Glomerular endothelial cell (primary cell): ENCODE data around the gene LGI2. TPM values are rescaled to one million over a fixed set of nuclear protein-coding genes. Genes with fewer than 3 reads are reported as not detected.
"Not testable (repeated sequence)": the region's sequence is repeated elsewhere in the genome, so short reads cannot be mapped to it uniquely, and the experiment has no call there.

Experiments
- DNase-seq: peaks from one replicate; pipeline ENCODE4 v3.0.0-alpha.2; 2011; ENCODE audit warnings: low read depth, low spot score; ENCODE audit errors: extremely low read depth
- total RNA-seq: library from RNA; depleted of rRNA; stranded (reverse); fragments of >200 nt; gene quantifications from 2 replicates; pipeline ENCODE4 v1.2.3, GENCODE V29; 2015

Gene LGI2, protein sequence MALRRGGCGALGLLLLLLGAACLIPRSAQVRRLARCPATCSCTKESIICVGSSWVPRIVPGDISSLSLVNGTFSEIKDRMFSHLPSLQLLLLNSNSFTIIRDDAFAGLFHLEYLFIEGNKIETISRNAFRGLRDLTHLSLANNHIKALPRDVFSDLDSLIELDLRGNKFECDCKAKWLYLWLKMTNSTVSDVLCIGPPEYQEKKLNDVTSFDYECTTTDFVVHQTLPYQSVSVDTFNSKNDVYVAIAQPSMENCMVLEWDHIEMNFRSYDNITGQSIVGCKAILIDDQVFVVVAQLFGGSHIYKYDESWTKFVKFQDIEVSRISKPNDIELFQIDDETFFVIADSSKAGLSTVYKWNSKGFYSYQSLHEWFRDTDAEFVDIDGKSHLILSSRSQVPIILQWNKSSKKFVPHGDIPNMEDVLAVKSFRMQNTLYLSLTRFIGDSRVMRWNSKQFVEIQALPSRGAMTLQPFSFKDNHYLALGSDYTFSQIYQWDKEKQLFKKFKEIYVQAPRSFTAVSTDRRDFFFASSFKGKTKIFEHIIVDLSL
- total RNA-seq, result 0.05 TPM in 1 of 2 replicates, not detected in the other

DNA sequence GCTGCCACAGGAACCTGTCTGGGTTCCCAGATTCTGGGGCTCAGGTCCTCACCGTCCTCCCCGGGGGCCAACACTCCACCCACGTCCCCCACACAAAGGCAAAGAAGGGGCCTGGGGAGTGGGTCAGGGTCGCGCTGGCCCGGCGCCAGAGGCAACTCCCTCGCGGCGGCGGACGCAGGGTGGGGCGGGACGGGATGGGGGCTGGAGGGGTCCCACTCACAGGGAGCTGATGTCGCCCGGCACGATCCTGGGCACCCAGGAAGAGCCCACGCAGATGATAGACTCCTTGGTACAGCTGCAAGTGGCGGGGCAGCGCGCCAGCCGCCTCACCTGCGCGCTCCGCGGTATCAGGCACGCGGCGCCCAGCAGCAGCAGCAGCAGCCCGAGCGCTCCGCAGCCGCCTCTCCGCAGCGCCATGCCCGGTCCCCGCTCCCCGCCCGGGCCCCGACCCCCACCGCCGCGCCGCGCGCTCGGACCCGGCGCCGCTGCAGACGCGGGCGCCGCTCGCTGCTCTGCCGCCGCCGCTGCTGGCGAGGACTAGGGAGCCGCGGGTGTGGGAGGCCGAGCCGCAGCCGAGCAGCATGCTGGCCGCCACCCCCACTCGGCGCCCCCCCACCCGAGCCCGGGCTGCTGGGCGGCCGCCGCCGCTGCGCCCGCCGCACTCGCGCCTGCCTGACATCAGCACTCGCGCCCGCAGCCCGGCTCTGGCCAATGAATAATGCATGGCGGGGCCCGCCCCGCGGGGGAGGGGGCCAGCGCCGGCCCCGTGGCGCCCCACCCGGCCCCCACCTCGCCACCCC lies at the start of gene LGI2:
Gene LGI2, minus strand, starts transcription at position 670 of the 800 bp plus-strand sequence. Its CDS starts 253 bp downstream, at position 417.
- no peak for DNase-seq

DNA sequence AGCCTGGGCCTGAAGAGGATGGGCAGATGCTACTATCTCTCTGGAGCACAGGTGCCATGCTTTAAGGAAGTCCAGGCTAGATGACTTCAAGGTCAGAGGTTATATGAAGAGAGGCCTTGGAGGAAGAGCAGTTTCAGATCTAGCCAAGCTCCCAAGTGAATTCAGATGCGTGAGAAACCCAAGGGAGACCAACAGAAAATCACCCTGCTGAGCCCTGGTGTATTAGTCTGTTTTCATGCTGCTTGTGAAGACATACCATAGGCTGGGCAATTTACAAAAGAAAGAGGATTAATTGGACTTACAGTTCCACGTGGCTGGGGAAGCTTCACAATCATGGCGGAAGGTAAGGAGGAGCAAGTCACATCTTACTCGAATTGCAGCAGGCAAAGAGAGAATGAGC lies 47.8 kb upstream of the LGI2 start:
- DNase-seq, result no peak

DNA sequence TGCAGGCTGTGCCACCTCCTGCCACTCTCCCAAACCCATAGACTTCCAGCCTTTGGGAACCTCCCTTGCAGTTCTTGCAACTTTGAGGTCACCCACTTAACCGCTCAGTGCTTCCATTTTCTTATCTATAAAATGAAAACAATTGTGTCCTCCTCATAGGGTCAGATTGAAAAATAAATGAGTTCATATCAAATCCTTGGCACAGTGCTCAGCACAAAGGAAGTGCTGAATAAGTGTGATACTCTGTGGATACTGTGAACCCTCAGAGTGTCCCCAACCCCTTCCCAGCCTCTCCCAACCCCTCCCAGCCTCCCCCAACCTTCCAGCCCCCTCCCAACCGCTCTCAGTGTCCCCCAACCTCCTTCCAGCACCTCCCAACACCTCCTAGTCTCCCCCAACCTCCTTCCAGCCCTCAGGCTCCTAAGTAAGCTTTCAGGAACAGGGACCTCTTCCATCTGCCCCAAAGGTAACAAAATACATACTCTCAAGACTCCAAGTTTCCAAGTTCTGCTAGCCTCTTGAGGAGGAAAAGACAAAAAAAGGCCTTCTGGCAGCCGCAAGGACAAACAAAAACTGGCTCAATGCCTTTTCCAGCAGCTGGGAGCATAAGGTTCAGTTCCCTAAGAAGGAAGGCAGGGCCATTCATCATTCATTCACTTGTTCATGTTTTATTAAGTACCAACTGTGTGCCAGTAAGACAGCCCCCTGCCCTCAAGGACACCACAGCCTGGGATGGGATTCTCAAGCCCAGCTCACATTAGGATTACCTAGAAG lies 46.1 kb upstream of the LGI2 start:
- no peak for DNase-seq

DNA sequence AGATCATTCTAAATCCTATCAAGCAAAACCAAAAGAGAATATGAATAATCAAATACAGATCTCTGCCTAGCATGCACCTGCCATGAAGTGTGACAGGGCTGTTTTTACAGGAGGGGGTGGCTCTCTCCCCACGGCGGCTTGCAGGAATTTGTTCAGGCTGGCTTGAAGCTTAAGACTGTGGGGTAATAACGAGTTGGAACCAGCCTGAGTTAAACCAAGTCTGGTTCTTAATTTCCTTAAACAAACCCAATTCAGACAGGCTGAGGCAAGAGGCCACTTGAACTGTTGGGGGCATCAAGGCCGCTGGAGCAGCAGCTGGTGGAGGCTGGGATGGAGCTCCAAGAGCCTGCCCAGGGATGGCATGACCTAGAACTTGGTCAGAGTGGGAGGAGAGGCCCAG lies 45.1 kb upstream of the LGI2 start:
- no peak for DNase-seq

DNA sequence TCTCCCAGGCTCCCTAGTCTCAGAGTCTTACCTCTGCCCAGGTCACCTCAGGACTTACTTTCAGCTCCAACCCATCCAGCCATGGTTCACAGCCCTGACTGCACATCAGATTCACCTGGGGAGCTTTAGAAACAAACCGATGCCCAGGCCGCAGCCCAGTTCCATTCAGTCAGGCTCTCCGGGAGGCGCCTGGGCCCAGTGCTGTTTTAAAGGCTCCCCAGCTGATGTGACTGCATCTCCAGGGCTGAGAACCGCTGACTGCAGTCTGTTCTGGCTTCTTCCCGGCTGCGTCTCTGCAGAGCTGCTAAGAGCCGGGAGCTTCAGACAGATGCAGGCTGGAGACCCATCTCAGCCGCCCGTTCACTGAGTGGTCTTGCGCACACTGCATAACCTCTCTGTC lies 44.4 kb upstream of the LGI2 start:
- DNase-seq, result no peak

DNA sequence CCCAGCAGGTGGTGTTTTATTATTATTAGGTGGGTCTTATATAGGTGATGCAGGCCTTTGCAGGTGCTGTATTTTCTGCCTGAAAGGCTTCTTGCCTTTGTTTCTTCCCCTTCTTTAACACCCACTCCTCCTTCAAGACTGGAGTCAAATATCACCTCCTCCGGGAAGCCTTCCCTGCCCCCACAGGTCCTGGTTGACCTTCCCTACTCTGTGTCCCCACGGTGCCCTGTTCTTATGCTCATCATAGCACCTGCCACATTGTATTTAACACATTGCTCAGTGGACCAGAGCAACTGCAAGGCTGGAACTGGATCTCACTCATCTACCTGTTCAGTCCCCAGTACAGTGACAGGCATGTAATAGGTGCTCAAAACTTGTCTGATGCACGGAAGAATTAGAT lies 39.8 kb upstream of the LGI2 start:
- no peak for DNase-seq

DNA sequence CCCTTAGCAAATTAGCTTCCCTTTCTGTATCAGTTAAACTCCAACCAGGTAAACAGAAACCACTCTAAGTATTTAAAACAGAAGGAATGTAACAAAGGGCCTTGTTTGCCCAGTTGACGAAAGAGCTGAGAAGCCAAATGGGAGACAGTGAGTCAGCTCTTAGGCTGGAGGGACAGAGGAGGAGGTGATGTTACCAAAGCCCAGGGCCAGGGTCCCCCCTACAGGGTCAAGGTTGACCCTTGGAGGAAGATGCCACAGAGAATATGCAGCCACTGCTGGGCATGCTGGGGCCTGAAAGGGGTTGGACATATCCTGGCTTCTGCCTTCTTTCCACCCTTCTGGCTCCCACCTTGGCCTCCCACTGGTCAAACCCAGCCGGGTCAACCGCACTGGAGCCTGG lies 38.3 kb upstream of the LGI2 start:
- no peak for DNase-seq

DNA sequence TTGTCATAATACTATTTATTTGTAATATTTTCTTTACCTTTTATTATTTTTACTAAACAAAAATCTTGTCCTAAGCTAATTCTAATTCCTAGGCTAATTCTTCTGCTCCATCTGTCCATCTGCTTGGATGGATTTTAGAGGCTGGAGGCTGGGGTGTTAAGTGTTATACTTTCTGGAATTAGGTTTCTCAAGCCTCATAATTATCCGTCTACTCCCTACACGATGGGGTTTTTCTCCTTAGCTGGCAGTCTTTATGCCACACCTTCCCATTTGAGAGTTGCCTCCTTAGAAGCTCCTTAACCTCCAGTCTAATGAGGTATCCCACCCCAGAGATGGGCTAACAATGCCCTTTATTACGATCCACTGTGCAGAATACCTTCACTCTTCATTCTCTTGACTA lies 37.6 kb upstream of the LGI2 start:
- no peak for DNase-seq

DNA sequence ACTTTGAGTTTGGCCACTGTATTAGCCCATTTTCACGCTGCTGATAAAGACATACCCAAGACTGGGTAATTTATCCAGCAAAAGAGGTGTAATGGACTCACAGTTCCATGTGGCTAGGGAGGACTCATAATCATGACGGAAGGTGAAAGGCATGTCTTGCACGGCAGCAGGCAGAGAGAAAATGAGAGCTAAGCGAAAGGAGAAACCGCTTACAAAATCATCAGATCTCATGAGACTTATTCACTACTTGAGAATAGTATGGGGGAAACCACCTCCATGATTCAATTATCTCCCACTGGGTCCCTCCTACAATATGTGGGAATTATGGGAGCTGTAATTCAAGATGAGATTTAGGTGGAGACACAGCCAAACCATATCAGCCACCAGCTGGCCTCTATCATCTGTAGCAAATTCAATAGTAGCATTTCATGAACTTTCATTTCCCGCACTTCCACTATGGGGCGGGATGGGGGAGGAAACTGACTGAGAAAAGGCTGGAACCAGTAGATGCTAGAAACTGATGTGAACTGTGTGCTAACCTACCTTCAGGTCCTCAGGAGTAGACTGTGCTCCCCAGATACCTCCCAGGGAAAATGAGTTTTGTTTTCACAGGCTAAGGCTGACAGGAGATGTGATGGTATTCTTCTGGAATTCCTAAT lies 35.3 kb upstream of the LGI2 start:
- DNase-seq, result no peak

DNA sequence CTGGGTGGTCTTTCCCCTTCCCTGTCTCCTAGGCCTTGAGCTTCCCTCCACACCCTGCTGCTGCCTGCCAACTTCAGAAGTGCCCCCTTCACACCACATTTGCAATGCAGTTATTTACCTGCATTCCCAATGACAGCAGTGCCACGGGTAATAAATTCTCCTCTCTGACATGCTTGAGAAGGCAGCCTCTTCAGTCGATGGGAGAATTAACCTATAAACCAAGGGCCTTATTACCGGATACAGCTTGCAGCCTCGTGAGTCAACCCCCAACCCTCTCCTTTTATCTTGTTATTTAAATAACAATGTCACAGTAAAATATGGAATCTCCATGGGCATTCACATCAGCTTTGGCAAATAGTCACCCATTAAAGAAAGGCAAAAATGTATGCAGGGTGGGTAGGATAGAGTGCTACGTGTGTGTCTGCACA lies 34.7 kb upstream of the LGI2 start:
- no peak for DNase-seq

DNA sequence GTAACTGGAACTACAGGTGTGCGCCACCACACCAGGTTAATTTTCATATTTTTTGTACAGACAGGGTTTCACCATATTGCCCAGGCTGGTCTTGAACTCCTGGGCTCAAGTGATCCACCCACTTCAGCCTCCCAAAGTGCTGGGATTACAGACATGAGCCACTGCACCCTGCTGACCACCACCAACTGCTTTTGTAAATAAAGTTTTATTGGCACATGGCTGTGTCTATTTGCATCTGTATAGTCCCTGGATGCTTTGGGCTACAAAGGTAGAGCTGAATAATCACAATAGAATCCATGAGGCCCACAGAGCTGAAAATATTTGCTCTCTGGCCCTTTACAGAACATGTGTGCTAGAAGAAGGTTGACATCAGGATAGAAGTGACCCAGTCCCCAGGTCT lies 33.7 kb upstream of the LGI2 start:
- DNase-seq, result not testable (repeated sequence)

DNA sequence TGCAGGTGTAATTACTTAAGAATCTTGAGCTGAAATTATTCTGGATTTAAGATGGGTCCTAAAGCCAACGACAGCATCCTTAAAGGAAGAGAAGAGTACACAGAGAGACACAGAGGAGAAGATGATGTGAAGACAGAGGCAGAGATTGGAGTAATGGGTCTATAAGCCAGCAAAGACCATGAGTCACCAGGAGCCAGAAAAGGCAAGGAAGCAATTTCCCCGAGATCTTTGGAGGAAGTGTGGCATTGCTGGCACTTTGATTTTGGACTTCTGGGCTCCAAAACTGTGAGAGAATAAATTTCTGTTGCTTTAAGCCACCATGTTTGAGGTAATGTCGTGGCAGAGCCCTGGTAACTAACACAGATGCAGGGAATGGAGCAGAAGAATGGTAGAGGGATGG lies 32.4 kb upstream of the LGI2 start:
- no peak for DNase-seq

DNA sequence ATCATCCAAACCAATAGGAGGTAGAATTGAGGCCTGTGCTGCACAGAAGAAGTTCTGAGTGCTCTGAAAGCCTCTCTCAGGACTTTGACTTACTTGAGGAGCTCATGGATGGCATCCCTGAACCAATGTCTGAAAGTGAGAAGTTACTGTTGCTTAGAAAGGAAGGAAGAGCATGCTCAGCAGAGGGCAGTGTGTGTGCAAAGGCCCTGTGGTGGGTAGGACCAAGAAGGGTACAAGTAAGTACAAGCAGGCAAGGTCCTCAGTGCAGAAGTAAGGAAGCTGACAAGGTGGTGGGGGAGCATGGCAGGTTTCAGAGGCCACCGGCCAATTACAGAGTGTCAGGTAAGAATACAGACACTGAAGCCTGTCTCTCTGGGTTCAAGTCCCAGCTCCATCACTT lies 31.4 kb upstream of the LGI2 start:
- DNase-seq, result no peak

DNA sequence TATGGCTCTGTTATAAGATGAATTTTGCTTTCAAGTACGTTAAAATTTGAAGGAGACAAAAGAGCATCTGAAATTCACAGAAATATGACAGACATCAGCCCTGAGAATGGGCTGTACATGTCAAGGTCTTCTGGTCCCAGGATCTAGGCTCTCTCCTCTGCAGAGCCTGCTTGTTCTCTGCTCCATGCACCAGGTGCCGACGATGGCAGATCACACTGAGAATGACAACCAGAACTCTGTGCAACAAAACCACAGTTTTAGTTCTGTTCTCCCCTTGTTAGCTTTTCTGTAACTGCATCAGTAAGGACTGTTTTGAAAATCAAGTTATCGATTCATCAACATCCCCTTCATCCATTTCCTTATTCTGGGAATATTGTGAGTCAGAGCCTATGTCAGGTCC lies 30.9 kb upstream of the LGI2 start:
- DNase-seq, result no peak

DNA sequence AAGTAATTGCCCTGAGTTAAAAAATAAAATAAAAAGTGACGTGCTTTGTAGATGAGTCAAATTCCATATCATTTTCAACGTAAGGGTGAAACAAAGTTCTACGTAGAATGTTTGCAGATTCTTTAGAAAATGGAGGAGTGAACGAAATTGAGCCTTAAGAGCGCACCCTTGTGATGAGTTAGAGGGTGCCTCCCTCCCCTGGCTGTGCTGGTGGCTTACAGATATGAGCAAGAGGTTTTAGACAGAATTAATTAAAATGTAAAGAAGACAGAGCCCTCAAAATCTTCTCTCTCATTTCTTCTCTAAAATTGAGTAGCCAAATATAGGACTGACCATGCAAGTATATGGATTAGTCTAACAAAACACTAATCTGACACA lies 30.2 kb upstream of the LGI2 start:
- DNase-seq, result no peak

DNA sequence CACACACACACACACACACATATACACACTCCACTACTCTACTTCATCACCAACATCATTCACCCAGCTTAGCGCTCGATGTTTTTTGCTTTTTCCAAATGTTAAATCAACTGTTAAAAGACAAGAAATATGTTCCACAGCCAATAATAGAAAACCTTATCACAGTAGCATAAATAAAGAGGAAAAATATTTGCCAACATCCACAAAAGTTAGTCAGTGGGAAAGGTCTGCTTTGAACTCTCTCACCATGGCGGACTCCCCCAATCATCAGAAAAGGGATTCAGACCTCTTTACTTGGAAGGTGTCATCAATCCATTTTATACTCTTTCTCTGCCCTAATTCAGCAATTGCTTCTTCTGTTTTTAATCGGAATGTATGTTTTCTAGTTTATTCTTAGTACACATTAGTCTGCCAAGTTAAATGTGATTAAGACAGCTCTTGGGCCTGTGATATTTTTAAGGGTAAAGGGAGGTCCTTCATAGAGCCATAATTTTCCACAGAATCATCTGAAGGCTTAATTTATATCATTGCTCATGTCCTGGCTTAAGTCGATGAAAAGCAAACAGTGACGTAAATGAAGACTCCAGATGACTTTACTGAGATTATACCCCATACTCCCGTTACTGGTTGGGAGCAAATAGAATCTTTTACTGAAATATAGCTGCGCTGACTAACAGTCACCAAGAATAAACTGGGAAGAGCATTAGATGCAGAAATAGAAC lies 29.7 kb upstream of the LGI2 start:
- DNase-seq, result no peak

DNA sequence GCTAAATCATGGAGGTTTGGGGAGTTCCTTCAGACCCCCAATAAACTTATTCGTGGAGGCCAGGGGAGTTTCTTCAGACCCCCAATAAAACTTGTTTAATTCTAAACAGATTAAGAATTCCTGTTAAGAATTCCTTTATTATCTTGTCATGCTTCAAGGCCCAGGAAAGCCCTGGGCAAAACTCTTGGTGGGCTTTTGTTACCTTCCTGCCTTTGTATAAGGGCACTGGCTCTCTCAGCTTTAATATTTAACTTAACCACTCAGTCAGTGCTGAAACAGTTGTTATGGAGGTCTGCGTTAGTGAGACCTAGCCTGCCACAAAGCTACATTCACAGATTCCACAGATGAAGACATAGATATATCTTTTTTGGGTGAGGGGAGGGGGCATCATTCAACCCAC lies 29.0 kb upstream of the LGI2 start:
- DNase-seq, result no peak

DNA sequence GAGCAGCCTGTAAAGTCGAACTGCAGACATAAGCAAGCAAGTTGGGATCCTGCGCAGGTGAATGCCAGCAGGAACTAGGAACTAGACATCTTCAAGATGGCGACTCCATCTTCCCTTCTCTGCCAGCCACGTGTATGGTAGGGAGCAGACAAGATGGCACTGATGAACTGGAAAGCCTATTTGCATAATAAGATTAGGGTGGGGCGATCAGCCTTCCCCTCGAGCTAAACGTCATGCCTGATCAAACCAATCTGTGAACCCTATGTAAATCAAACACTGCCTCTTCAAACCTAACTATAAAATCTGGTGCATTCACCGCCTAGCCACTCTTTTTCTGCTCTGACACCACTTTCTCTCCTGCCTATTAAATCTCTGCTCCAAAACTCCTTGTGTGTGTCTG lies 28.1 kb upstream of the LGI2 start:
- no peak for DNase-seq

DNA sequence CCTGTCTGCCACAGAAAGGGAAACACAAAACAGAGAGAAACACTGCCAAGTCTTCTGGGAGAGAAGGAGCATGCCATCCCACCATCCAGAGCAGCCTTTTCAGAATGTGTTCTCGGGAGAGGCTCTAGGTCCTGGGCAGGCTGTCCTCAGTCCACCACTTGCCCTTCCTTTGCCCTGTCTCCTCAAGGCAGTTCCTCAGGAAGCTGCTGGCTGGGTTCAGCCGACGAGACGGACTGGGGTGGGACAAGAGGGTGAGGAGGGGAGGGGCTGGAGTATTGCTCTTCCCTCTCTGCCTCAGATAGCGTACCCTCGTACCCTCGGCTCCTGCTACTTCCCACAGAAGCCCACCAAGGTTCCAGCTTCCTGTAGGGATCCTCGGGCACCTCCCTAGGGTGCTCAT lies 26.6 kb upstream of the LGI2 start:
- DNase-seq, result no peak

DNA sequence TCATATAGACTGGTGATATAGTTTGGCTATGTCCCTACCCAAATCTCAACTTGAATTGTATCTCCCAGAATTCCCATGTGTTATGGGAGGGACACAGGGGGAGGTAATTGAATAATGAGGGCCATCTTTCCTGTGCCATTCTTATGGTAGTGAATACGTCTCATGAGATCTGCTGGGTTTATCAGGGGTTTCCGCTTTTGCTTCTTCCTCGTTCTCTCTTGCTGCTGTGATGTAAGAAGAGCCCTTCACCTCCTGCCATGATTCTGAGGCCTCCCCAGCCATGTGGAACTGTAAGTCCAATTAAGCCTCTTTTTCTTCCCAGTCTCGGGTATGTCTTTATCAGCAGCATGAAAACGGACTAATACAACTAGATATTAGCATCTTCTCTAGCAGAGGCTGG lies 21.3 kb upstream of the LGI2 start:
- DNase-seq, result not testable (repeated sequence)
